SK-N-SH (cell line): ENCODE results near the gene NEUROG1. TPM values are rescaled to one million over a fixed set of nuclear protein-coding genes. Genes with fewer than 3 reads are reported as not detected.

Source experiments
- CTCF ChIA-PET: fragments of 300-600, 350-600 bp; formaldehyde crosslinking; extraction: SDS; loops from one replicate; lab custom pipeline; 2021; lab: Yijun Ruan, JAX
- POLR2A ChIA-PET: fragments of 350-600 bp; sonication (Branson Sonifier 250); formaldehyde crosslinking; extraction: SDS; loops from one replicate; lab custom pipeline; 2020; ENCODE audit warnings: antibody characterized with exemption, inconsistent platforms; lab: Yijun Ruan, JAX
- DNase-seq: peaks from one replicate; pipeline ENCODE4 v3.0.0; 2012
- H2AFZ ChIP-seq: fragments of 200-600 bp; sonication (generic); 2 replicates; pipeline ENCODE4 v1.8.1; 2016; ENCODE audit warnings: antibody characterized with exemption, mild to moderate bottlenecking, low read depth
- H3F3A ChIP-seq: fragments of 200-600 bp; sonication (generic); replicated peaks from 2 replicates; pipeline ENCODE3; 2016; ENCODE audit warnings: antibody characterized with exemption, mild to moderate bottlenecking; ENCODE audit not compliant: insufficient read depth
- H3K27ac ChIP-seq, 2 experiments: fragments of 200-500 bp in 1 of 2; fragments of 200-600 bp in 1 of 2; sonication (Bioruptor generic) in 1 of 2; sonication (generic), shearing (Covaris generic) in 1 of 2; 2 replicates each; pipeline versions ENCODE4 v1.5.1 to v1.6.1; 2014 to 2016; ENCODE audit warnings: low read depth in 2 of 2, inconsistent platforms in 1 of 2, low read length in 1 of 2, mild to moderate bottlenecking in 1 of 2, mixed read lengths in 1 of 2
- H3K27me3 ChIP-seq: fragments of 200-600 bp; sonication (generic), shearing (Covaris generic); 2 replicates; pipeline ENCODE4 v1.6.1; 2016; ENCODE audit warnings: mixed run types; ENCODE audit not compliant: insufficient read depth
- H3K36me3 ChIP-seq, 2 experiments: fragments of 200-500 bp in 1 of 2; fragments of 200-600 bp in 1 of 2; sonication (Bioruptor generic) in 1 of 2; sonication (generic) in 1 of 2; replicated peaks in 1 of 2; 2 replicates each; pipeline versions ENCODE3 to v1.5.1; 2014 to 2016; ENCODE audit warnings: low read length in 1 of 2, mild to moderate bottlenecking in 1 of 2; ENCODE audit not compliant: insufficient read depth in 2 of 2, control insufficient read depth in 1 of 2
- H3K4me1 ChIP-seq, 2 experiments: fragments of 200-500 bp in 1 of 2; fragments of 200-600 bp in 1 of 2; sonication (Bioruptor generic) in 1 of 2; sonication (generic), shearing (Covaris generic) in 1 of 2; 2 replicates each; pipeline versions ENCODE4 v1.5.1 to v1.6.1; 2014 to 2016; ENCODE audit warnings: low read depth in 1 of 2, low read length in 1 of 2, mixed run types in 1 of 2; ENCODE audit not compliant: insufficient read depth in 2 of 2, control insufficient read depth in 1 of 2
- H3K4me2 ChIP-seq: fragments of 200-600 bp; sonication (generic), shearing (Covaris generic); 2 replicates; pipeline ENCODE4 v1.6.1; 2017; ENCODE audit warnings: mixed run types
- H3K4me3 ChIP-seq, 2 experiments: fragments of 200-500 bp in 1 of 2; fragments of 200-600 bp in 1 of 2; sonication (Bioruptor generic) in 1 of 2; sonication (generic), shearing (Covaris generic) in 1 of 2; 2 replicates each; pipeline versions ENCODE4 v1.5.1 to v1.8.1; 2014 to 2016; ENCODE audit warnings: low read depth in 2 of 2, inconsistent platforms in 1 of 2, low read length in 1 of 2, mild to moderate bottlenecking in 1 of 2, mixed read lengths in 1 of 2, moderate library complexity in 1 of 2
- H3K79me2 ChIP-seq: fragments of 200-600 bp; sonication (generic); 2 replicates; pipeline ENCODE4 v1.8.1; 2017; ENCODE audit warnings: mild to moderate bottlenecking; ENCODE audit not compliant: insufficient read depth
- H3K9ac ChIP-seq: fragments of 200-600 bp; sonication (generic); 2 replicates; pipeline ENCODE4 v1.6.1; 2017; ENCODE audit warnings: mixed run types
- H3K9me2 ChIP-seq: fragments of 200-600 bp; sonication (generic); 2 replicates; pipeline ENCODE4 v1.6.1; 2017; ENCODE audit warnings: mixed run types
- H3K9me3 ChIP-seq: fragments of 200-600 bp; sonication (generic); 2 replicates; pipeline ENCODE4 v1.6.1; 2017; ENCODE audit warnings: mixed run types, mild to moderate bottlenecking, moderate library complexity
- H4K20me1 ChIP-seq: fragments of 200-600 bp; sonication (generic); 2 replicates; pipeline ENCODE4 v1.6.1; 2017; ENCODE audit warnings: mild to moderate bottlenecking, mixed run types; ENCODE audit not compliant: insufficient read depth
- EZH2phosphoT487 ChIP-seq: fragments of 200-600 bp; sonication (generic); IDR thresholded peaks from 2 replicates; pipeline ENCODE4 v1.6.1; 2017; ENCODE audit warnings: low read depth, mixed run types, mild to moderate bottlenecking, antibody characterized with exemption, moderate library complexity, borderline replicate concordance
- GATA2 ChIP-seq: sonication (generic); formaldehyde crosslinking; IDR thresholded peaks from 2 replicates; pipeline ENCODE4 v1.5.0; 2020; ENCODE audit warnings: mild to moderate bottlenecking, missing genetic modification reagents
- RAD21 ChIP-seq: IDR thresholded peaks from 2 replicates; pipeline ENCODE4 v1.6.1; 2012; ENCODE audit warnings: mild to moderate bottlenecking, low read length
- RXRA ChIP-seq: IDR thresholded peaks from 2 replicates; pipeline ENCODE4 v1.4.0; 2012; ENCODE audit warnings: low read depth, mild to moderate bottlenecking, borderline replicate concordance
- SMC3 ChIP-seq: IDR thresholded peaks from 2 replicates; pipeline ENCODE4 v1.6.1; 2012; ENCODE audit warnings: low read depth, low read length, improper control_type of control experiment
- WGBS: methylation state at CpG from one replicate; pipeline ENCODE4 v1.1.6; 2017; ENCODE audit warnings: low lambda C conversion rate; 5-methylcytosine and 5-hydroxymethylcytosine counted together
- polyA plus RNA-seq, 3 experiments: library from polyadenylated mRNA; depleted of rRNA; stranded (reverse); fragments of >200 nt; gene quantifications; 2 replicates each; pipeline ENCODE4 v1.2.3, GENCODE V29; 2012
- TF ChIP-seq, protein P1 (sequence below): IDR thresholded peaks from 2 replicates; pipeline ENCODE4; 2012
- TF ChIP-seq, protein P2 (sequence below): fragments of 200-600 bp; sonication (generic); IDR thresholded peaks from 2 replicates; pipeline ENCODE4 v1.6.1; 2017; ENCODE audit warnings: antibody characterized with exemption, mild to moderate bottlenecking, moderate library complexity

Gene NEUROG1
- polyA plus RNA-seq, 1 of the 3 experiments (the other 2 are of a cell fraction) = not detected

DNA sequence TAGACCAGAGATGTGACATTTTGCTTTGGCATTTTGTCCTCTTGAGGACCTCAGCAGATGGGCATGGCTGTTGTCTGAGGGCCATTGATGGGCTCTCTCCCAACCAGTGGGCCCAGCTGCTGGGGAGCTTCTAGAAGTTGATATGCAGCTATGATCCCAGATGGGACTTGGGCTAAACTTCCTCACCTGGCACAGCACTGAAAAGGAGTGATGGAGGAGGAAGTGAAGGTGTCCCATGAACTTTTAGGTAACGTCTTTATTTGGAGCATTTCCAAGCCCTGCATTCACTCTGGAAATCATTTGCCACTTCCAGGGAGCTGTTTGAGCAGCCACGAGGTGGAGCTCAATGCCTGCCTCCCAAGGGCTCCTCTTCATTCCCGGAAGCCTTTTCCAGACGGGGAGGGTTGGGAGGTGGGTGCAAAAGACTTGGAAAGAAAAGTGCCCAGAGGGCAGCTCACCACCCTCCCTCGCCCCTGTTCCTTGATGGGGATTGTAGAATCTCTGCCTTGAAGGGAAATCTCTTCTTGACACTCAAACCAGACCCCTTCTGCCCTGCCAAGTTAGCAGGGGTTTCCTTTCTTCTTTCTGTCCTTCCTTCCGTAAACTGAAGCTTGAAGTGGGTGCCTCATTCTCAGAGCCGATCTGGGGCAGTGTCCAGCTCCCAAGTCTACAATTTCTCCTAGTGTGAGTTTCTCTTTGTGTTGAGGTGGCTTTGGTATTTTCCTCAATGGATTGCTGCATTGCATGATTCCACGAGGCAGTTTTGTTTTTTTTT, 18.1 kb upstream of the NEUROG1 start:
- Histone ChIP-seq H2AFZ (0 out of 2 replicates have a peak overlapping the region, but pooled peaks have one; percentile 5), H3K36me3 (no peaks in the 10 kb centered on the region), H4K20me1 (no peaks in the 10 kb centered on the region), H3K9me3 (no peaks in the 10 kb centered on the region), H3K9me2 (no peaks in the 10 kb centered on the region), H3K4me3 (no peak overlapping the region; a peak in 1 of 4 replicates), H3K4me1 (no peaks in the 10 kb centered on the region), H3K9ac (no peak overlapping the region), H3K27me3 (peaks cover 51% of the 10 kb centered on the region), H3F3A (no peaks in the 10 kb centered on the region), H3K4me2 (peak overlapping the region; percentile 40; the same call in 1 of the 2 replicates), H3K79me2 (no peaks in the 10 kb centered on the region), H3K27ac (no peak overlapping the region)
- WGBS = 7% methylated on average over 8 of the region's 8 CpGs
- ChIA-PET CTCF (interaction anchor here (0.6 to 13.1 kb wide), 14 partner anchors 12 to 285 kb away, joined by 3 to 791 read pairs (median 4); partner anchors contain the start of genes DCANP1 and SLC25A48), POLR2A (interaction anchor here (0.6 kb wide), 1 partner anchor 80 kb away, joined by 3 read pairs; no protein-coding TSS in a partner anchor)
- TF ChIP-seq, protein P1, sequence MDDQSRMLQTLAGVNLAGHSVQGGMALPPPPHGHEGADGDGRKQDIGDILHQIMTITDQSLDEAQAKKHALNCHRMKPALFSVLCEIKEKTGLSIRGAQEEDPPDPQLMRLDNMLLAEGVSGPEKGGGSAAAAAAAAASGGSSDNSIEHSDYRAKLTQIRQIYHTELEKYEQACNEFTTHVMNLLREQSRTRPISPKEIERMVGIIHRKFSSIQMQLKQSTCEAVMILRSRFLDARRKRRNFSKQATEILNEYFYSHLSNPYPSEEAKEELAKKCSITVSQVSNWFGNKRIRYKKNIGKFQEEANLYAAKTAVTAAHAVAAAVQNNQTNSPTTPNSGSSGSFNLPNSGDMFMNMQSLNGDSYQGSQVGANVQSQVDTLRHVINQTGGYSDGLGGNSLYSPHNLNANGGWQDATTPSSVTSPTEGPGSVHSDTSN = no peak
- TF ChIP-seq, protein P2, sequence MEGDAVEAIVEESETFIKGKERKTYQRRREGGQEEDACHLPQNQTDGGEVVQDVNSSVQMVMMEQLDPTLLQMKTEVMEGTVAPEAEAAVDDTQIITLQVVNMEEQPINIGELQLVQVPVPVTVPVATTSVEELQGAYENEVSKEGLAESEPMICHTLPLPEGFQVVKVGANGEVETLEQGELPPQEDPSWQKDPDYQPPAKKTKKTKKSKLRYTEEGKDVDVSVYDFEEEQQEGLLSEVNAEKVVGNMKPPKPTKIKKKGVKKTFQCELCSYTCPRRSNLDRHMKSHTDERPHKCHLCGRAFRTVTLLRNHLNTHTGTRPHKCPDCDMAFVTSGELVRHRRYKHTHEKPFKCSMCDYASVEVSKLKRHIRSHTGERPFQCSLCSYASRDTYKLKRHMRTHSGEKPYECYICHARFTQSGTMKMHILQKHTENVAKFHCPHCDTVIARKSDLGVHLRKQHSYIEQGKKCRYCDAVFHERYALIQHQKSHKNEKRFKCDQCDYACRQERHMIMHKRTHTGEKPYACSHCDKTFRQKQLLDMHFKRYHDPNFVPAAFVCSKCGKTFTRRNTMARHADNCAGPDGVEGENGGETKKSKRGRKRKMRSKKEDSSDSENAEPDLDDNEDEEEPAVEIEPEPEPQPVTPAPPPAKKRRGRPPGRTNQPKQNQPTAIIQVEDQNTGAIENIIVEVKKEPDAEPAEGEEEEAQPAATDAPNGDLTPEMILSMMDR = peak; percentile 46
- peak; percentile 40 for TF ChIP-seq RAD21
- DNase-seq = no peak

DNA sequence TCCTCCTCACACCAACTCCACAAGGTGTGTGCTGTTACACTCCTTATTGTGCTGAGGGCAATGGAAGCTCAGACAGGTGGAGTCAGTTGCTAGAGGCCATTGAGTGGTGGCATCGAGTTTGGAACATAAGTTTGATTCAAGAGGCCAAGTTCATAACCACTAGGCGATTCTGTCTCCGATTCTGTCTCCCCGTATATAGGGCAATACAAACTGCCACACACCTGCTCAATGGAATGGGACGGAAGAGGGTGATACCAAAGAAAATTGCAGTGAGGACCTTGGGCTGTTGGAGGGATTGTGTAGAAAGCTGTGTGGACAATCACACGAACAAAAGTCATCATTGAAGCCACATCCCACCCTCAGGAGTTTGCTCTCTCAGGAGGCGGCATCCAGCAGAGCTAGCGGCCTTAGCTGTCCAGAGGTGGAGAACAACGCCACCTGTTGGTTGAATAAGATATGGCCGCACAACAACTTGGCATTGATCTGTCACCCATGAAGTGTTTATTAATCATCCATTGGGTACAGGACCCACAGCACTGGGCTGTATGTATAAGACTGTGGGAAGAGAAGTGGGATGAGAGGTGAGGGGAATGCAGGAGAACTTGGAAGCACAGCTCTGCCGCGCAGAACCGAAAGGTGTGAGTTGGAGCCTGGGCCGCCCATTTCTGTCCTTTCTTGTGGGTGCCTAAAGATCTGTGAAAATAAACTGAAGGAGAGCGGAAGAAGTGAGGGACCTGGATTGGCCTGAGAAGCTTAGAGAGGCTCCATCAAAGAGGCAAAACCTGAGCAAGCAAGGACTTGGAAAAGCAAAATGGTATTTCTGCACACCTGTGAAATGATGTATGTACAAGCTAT, 16.1 kb upstream of the NEUROG1 start:
- H3K36me3 ChIP-seq = no peaks in the 10 kb centered on the region
- H3K9me3 ChIP-seq = no peaks in the 10 kb centered on the region
- no peak overlapping the region for H3K9ac ChIP-seq
- POLR2A ChIA-PET = interaction anchor here (1.2 kb wide), 1 partner anchor 86 kb away, joined by 3 read pairs; no protein-coding TSS in a partner anchor
- no peaks in the 10 kb centered on the region for H3F3A ChIP-seq
- no peaks in the 10 kb centered on the region for H3K9me2 ChIP-seq
- H4K20me1 ChIP-seq = no peaks in the 10 kb centered on the region
- no peak overlapping the region for H2AFZ ChIP-seq
- H3K4me3 ChIP-seq = no peak overlapping the region; a peak in 1 of 4 replicates
- peak; percentile 79 for DNase-seq
- CTCF ChIA-PET = interaction anchor here (0.6 to 13.1 kb wide), 51 partner anchors 11 to 772 kb away, joined by 3 to 791 read pairs (median 4); partner anchors contain the start of genes DCANP1, MACROH2A1 and SLC25A48
- TF ChIP-seq SMC3 (peak; percentile 89), GATA2 (CRISPR knock-in tag) (no peak), EZH2phosphoT487 (no peak), RXRA (no peak), RAD21 (peak; percentile 86)
- TF ChIP-seq, protein P2 = peak; percentile 90
- H3K4me1 ChIP-seq = no peaks in the 10 kb centered on the region
- H3K27ac ChIP-seq = no peak overlapping the region
- no peak overlapping the region for H3K4me2 ChIP-seq
- peaks cover 63% of the 10 kb centered on the region for H3K27me3 ChIP-seq
- H3K79me2 ChIP-seq = no peaks in the 10 kb centered on the region
- 24% methylated on average over 15 of the region's 15 CpGs for WGBS
